GM18517 (cell line): ENCODE measurements around the gene FOXE3.
"Not testable (repeated sequence)": the region's sequence is repeated elsewhere in the genome, so short reads cannot be mapped to it uniquely, and the experiment has no call there.

Experiments used
- ATAC-seq: cut with Tn5 transposase; IDR thresholded peaks from one replicate; pipeline ENCODE4 v1.9.1; 2021; ENCODE audit warnings: mild to moderate bottlenecking, moderate library complexity; ENCODE audit not compliant: unreplicated experiment

FOXE3 gene

DNA sequence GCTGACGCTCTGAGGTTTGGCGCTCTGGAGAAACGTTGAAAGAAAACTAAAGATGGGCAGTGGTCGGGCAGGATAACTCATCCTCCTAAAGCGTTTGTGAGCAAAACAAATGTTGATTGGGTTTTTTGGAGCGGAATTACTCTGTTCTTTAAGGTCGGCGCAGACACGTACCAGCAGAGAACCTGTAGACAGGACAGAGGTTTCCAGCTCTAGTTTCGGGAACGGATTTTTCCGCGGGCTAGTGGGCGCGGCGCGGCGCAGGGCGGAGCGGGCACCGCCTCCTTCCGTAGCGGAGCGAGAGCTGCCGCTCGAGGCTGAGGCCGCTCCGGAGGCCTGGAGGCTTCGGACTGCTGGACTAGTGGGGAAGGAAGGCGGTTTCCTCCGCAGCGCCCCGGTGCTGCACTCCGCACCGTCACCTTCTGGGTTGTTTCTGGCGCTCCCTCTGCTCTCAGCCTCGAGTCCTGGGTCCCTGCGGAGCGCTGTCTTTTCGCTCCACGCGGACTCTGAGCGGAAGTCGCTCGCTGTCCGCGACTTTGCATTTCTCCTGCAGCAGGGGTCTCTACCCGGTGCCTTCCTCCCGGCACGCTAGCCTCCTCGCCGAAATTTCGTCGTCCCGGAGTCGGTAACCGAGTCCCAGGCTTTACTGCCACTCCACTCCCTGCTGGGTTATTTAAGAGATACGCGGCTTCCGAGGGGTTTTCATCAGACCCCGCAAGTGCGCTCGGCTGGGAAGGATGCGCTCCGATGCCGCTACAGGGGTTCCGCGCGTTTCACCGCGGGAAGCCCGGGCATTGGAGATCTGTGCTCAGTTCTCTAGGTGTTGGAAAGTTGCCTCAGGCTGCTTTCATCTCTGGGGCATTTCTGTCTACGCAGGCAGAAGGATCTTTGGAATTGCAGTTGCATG lies 28.7 kb downstream of the FOXE3 start:
- ATAC-seq: no peak

DNA sequence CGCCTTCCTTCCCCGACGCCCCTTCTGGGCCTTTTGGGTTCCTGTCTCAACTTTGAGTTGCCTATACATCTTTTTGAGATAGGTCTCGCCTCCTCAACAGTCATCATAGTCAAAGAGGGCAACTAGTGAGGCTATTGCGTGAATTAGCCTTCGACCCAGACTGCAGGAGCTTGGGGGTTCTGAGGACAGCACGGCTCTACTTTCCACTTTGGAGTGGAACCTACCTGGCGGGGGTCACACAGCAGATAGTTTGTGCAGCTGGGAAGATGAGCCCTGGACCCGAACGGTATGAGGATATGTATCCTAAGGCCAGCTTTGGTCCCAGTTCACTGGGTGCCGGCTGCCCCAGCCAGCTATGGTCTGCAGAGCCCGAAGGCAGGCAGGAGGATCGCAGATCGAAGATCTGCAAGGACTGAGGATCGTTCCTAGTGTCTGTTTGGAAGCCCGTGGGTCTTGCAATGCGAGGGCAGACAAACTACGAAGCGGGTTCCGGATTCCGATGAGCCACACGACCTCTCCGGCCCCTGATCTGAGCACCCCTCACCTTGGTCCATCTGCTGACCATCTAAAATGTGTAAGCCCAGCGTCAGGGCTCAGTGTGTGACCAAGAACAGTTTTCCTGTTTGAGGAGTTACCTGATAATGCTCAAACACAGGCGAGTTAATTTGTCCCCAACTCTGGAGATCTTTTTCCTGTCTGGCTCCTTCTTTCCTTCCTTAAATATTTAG lies 29.9 kb downstream of the FOXE3 start:
- ATAC-seq: no peak

DNA sequence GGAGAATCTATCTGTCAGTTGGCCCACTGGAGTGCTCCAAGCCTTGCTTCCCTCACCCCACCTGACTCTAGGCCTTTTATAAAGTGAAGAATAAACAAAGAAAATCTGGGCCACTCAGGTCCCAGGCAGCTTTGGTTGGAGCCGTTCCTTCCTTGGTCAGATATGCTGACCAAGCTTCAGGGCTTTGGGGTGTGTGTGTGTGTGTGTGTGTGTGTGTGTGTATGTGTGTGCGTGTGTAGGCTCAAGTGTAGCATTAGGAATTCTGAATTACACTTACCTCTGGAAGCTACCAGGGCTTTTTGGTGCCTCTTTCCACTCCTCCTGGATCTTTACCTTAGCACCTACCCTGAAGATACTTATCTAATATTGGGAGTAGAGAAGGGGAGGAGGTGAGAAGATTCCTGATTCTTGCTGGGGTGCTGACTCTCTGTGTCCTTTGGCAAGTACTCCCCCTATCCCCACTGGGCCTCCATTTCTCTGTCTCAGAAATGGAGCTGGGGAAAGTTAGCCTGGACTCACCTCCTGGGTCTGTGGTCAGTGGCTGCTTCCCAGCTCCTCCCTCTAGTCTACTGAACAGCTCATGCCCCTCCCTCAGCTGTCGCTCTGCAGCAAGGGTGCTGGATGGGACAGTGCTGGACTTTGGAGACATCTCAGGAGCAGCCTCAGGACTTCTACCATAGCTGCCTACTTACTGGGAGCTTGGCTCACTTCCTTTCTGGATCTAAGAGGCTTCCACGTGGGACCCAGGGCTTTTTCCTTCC lies 32.6 kb downstream of the FOXE3 start:
- no peak for ATAC-seq

DNA sequence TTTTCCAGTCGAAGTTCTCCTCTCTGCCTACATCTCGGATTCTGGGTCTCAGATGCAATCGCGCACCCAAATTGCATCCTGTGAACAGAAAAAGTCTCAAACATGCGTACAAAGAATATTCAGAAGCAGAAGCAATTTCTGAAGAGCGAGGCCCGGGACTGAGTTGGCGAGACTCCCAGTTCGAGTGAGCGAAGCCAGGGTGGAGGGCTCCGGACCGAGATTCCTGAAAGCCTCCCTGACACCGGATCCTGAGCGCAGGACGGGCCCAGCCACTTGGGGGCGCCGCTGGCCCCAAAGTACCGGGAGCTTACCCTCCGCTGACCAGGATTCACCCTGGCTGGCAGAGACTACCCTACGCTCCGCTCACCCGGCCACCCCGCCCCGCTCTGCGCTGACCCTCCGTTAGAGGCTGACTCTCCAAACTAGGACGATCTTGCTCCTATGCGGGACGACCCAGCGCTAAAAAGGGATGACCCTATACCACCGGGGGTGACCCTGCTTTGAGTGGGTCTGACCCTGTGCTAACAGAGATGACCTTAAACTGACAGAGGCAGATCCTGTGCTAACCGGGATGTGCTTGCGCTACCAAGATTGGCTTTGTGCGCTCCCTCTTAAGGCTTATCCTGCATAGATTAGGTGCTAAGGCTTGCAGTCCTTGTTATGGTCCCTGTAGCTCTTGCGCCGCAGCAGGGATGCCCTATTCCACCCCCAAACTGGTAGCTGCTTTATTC lies 33.9 kb downstream of the FOXE3 start:
- no peak for ATAC-seq

DNA sequence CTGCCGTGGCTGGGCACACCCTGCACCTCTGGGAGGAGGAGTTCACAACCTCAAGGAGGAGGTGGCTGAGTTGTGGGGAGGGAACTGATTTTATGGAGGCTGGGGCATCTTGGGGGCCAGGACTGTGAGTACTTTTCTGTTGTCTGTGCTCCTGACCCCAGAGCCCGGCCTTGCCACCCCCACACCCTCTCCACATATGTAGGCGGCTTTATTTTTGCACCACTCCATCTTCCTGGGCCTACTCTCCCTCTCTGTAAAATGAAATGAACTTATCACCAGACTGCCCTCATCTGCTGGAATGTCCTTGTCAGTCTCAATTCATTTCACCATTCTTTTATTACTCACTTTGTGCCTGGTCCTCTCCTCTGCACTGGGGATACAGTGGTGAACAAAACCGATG lies 34.5 kb downstream of the FOXE3 start:
- no peak for ATAC-seq

DNA sequence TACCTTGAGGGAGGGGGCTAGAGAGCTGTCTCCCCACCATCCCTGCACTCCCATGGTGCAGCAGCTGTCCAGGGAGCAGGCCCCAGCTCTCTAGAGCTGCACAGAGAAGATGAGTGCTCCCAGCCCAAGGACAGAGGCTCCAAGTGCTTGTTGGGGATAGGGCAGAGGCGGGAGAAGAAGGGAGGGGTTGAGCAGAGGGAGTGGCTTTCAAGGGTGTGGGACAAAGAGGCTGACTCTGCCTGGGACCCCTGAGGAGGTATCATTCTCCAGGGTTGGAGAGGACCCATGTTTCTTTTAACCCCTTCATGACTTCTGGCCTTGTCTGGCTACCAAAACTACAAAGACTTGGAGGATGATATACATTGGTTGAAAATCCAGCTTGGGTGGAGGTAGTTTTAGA lies 36.3 kb downstream of the FOXE3 start:
- no peak for ATAC-seq

DNA sequence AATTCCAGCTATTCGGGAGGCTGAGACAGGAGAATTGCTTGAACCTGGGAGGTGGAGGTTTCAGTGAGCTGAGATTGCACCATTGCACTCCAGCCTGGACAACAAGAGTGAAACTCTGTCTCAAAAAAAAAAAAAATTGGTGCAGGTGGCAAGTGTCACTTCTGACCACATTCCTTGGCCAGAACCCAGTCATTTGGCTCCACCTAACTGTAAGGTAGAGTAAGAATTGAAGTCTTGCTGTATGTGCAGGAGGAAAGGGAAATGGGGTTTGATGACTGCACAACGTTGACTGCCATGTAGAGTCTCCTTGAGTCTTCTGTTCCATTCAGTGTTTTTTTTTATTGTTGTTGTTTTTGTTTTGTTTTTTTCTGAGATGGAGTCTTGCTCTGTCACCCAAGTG lies 37.8 kb downstream of the FOXE3 start:
- ATAC-seq: not testable (repeated sequence)

DNA sequence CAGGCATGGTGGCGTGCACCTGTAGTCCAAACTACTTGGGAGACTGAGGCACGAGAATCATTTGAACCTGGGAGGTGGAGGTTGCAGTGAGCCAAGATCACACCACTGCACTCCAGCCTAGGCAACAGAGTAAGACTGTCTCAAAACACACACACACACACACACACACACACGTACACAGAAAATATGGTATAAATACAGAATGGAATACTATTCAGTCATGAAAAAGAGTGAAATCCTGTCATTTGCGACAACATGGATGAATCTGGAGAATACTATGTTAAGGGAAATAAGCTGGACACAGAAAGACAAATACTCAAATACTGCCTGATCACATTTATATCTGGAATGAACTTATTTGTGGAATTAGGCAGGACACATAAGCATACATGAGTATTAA lies 40.2 kb downstream of the FOXE3 start:
- ATAC-seq: no peak

DNA sequence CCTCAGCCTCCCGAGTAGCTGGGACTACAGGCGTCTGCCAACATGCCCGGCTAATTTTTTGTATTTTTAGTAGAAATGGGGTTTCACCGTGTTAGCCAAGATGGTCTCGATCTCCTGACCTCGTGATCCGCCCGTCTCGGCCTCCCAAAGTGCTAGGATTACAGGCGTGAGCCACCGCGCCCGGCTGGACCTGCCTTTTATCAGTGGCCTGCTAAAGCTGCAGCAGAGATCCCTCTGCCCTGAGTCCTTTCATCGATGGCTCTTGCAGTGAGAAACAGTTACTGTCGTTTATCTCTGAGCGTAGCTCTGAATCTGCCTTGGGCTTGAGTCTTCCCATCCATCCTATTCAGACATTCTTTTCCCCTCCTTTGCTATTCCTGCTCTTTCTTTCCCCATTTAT lies 41.5 kb downstream of the FOXE3 start:
- ATAC-seq: not testable (repeated sequence)

DNA sequence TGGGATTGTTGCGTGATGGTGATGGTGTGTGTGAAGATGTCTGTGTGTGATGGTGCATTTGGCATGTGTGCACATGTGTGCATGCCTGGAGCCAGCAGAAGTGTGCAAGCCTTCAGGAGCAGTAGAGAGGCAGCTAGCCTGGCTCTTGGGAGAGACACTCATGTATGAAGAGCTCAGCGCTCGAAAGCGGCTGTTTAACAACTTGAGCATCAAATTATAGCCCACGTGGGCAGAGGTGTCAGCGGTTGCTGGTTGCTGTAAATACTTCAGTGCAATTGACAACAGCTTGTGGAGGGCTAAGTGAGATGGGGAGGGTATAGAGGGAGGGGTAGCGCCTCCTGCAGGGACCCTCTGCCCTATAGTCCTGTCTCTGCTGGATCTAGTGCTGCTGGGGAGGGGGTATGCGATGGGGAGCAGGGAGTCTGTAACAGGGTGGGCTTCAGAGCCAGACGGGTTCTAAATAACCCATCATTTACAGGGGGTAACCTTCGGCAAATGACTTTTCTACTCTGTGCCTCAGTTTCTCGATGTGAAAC lies 43.2 kb downstream of the FOXE3 start:
- no peak for ATAC-seq

DNA sequence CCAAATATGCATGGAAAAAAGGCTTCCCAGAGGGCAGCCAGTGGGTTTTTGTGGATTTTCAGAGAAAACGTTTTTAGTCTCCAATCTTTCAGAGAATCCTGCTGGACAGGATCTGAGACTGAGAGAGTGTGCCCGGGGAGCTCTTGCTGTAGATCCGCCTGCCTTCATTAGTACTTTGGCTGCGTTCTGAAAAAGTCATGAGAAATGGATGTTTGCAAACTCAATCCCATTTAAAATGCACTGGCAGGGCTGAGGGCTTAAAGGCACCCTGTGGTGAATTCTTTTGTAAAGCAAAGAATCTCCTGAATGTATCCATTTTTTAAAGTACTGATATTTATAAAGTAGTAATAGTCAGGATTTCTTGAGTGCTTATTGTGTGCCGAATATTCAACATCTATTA lies 44.0 kb downstream of the FOXE3 start:
- no peak for ATAC-seq

DNA sequence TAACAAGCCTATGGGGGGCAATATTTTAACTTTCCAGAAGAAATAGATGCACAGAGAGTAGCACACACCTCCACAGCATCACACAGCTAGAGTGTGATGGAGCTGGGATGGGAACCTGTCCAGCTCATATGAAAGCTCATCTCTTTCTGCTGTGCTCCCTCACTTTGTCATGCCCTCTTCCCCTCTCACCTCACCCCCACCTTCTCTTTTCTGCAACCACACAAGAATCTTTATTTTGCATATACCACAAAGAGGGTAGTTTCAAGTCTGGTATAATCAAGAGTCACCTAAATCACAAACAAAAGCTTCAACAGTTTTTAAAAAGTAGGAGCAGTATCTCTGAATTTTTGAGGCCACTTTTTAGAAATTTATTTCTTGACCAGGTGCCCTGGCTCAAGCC lies 44.4 kb downstream of the FOXE3 start:
- no peak for ATAC-seq

DNA sequence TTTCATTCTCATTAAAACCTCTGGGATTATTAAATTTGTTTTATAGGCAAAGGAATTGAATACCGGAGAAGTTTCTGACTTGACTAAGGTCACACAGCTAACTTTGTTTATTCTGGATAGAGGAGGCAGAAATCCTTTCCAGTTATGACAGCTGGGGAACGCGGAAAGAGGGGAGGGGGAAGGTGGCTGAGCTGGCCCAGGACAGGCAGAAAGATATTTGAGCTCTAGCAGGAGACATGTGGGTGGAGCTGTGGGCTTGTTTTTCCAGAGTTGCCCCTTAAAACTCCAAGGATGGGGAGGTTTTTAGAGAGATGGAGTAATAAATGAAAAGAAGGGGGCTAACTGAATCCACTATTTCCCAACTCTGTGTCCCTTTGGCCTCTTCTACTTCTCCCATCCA lies 49.5 kb downstream of the FOXE3 start:
- ATAC-seq: no peak
